SK-N-SH (cell line): ENCODE results near the gene SMIM20. TPM values are rescaled to one million over a fixed set of nuclear protein-coding genes. Genes with fewer than 3 reads are reported as not detected.

Experiments used
- CTCF ChIA-PET: fragments of 300-600, 350-600 bp; formaldehyde crosslinking; extraction: SDS; loops from one replicate; lab custom pipeline; 2021; lab: Yijun Ruan, JAX
- POLR2A ChIA-PET: fragments of 350-600 bp; sonication (Branson Sonifier 250); formaldehyde crosslinking; extraction: SDS; loops from one replicate; lab custom pipeline; 2020; ENCODE audit warnings: antibody characterized with exemption, inconsistent platforms; lab: Yijun Ruan, JAX
- DNase-seq: peaks from one replicate; pipeline ENCODE4 v3.0.0; 2012
- H2AFZ ChIP-seq: fragments of 200-600 bp; sonication (generic); 2 replicates; pipeline ENCODE4 v1.8.1; 2016; ENCODE audit warnings: antibody characterized with exemption, mild to moderate bottlenecking, low read depth
- H3F3A ChIP-seq: fragments of 200-600 bp; sonication (generic); replicated peaks from 2 replicates; pipeline ENCODE3; 2016; ENCODE audit warnings: antibody characterized with exemption, mild to moderate bottlenecking; ENCODE audit not compliant: insufficient read depth
- H3K27ac ChIP-seq, 2 experiments: fragments of 200-500 bp in 1 of 2; fragments of 200-600 bp in 1 of 2; sonication (Bioruptor generic) in 1 of 2; sonication (generic), shearing (Covaris generic) in 1 of 2; 2 replicates each; pipeline versions ENCODE4 v1.5.1 to v1.6.1; 2014 to 2016; ENCODE audit warnings: low read depth in 2 of 2, inconsistent platforms in 1 of 2, low read length in 1 of 2, mild to moderate bottlenecking in 1 of 2, mixed read lengths in 1 of 2
- H3K27me3 ChIP-seq: fragments of 200-600 bp; sonication (generic), shearing (Covaris generic); 2 replicates; pipeline ENCODE4 v1.6.1; 2016; ENCODE audit warnings: mixed run types; ENCODE audit not compliant: insufficient read depth
- H3K36me3 ChIP-seq, 2 experiments: fragments of 200-500 bp in 1 of 2; fragments of 200-600 bp in 1 of 2; sonication (Bioruptor generic) in 1 of 2; sonication (generic) in 1 of 2; replicated peaks in 1 of 2; 2 replicates each; pipeline versions ENCODE3 to v1.5.1; 2014 to 2016; ENCODE audit warnings: low read length in 1 of 2, mild to moderate bottlenecking in 1 of 2; ENCODE audit not compliant: insufficient read depth in 2 of 2, control insufficient read depth in 1 of 2
- H3K4me1 ChIP-seq, 2 experiments: fragments of 200-500 bp in 1 of 2; fragments of 200-600 bp in 1 of 2; sonication (Bioruptor generic) in 1 of 2; sonication (generic), shearing (Covaris generic) in 1 of 2; 2 replicates each; pipeline versions ENCODE4 v1.5.1 to v1.6.1; 2014 to 2016; ENCODE audit warnings: low read depth in 1 of 2, low read length in 1 of 2, mixed run types in 1 of 2; ENCODE audit not compliant: insufficient read depth in 2 of 2, control insufficient read depth in 1 of 2
- H3K4me2 ChIP-seq: fragments of 200-600 bp; sonication (generic), shearing (Covaris generic); 2 replicates; pipeline ENCODE4 v1.6.1; 2017; ENCODE audit warnings: mixed run types
- H3K4me3 ChIP-seq, 2 experiments: fragments of 200-500 bp in 1 of 2; fragments of 200-600 bp in 1 of 2; sonication (Bioruptor generic) in 1 of 2; sonication (generic), shearing (Covaris generic) in 1 of 2; 2 replicates each; pipeline versions ENCODE4 v1.5.1 to v1.8.1; 2014 to 2016; ENCODE audit warnings: low read depth in 2 of 2, inconsistent platforms in 1 of 2, low read length in 1 of 2, mild to moderate bottlenecking in 1 of 2, mixed read lengths in 1 of 2, moderate library complexity in 1 of 2
- H3K79me2 ChIP-seq: fragments of 200-600 bp; sonication (generic); 2 replicates; pipeline ENCODE4 v1.8.1; 2017; ENCODE audit warnings: mild to moderate bottlenecking; ENCODE audit not compliant: insufficient read depth
- H3K9ac ChIP-seq: fragments of 200-600 bp; sonication (generic); 2 replicates; pipeline ENCODE4 v1.6.1; 2017; ENCODE audit warnings: mixed run types
- H3K9me2 ChIP-seq: fragments of 200-600 bp; sonication (generic); 2 replicates; pipeline ENCODE4 v1.6.1; 2017; ENCODE audit warnings: mixed run types
- H3K9me3 ChIP-seq: fragments of 200-600 bp; sonication (generic); 2 replicates; pipeline ENCODE4 v1.6.1; 2017; ENCODE audit warnings: mixed run types, mild to moderate bottlenecking, moderate library complexity
- H4K20me1 ChIP-seq: fragments of 200-600 bp; sonication (generic); 2 replicates; pipeline ENCODE4 v1.6.1; 2017; ENCODE audit warnings: mild to moderate bottlenecking, mixed run types; ENCODE audit not compliant: insufficient read depth
- CHD2 ChIP-seq: fragments of 150-350 bp; IDR thresholded peaks from 2 replicates; pipeline ENCODE4 v1.6.1; 2018; ENCODE audit warnings: low read length; ENCODE audit not compliant: partially characterized antibody
- ELF1 ChIP-seq: IDR thresholded peaks from 2 replicates; pipeline ENCODE4 v1.4.0; 2012
- EP300 ChIP-seq, 2 experiments: IDR thresholded peaks; 2 replicates each; pipeline versions ENCODE4 v1.4.0 to v1.6.1; 2012; ENCODE audit warnings: borderline replicate concordance in 1 of 2, low read depth in 1 of 2, low read length in 1 of 2
- FOXJ3 ChIP-seq: sonication (generic); formaldehyde crosslinking; IDR thresholded peaks from 2 replicates; pipeline ENCODE4 v1.5.1; 2020; ENCODE audit warnings: mild to moderate bottlenecking, missing genetic modification reagents
- FOXM1 ChIP-seq: IDR thresholded peaks from 2 replicates; pipeline ENCODE4 v1.4.0; 2012; ENCODE audit warnings: low read depth, mild to moderate bottlenecking
- GATA2 ChIP-seq: sonication (generic); formaldehyde crosslinking; IDR thresholded peaks from 2 replicates; pipeline ENCODE4 v1.5.0; 2020; ENCODE audit warnings: mild to moderate bottlenecking, missing genetic modification reagents
- JUND ChIP-seq: IDR thresholded peaks from 2 replicates; pipeline ENCODE4 v1.4.0; 2012
- MEF2A ChIP-seq: IDR thresholded peaks from 2 replicates; pipeline ENCODE4 v1.4.0; 2012; ENCODE audit warnings: low read depth, borderline replicate concordance
- MXI1 ChIP-seq: IDR thresholded peaks from 2 replicates; pipeline ENCODE4 v1.6.1; 2012; ENCODE audit warnings: mild to moderate bottlenecking, low read depth, low read length, improper control_type of control experiment
- NRF1 ChIP-seq: IDR thresholded peaks from 2 replicates; pipeline ENCODE4 v1.6.1; 2012; ENCODE audit warnings: low read depth, mild to moderate bottlenecking, low read length
- PBX3 ChIP-seq: IDR thresholded peaks from 2 replicates; pipeline ENCODE4; 2012
- POLR2AphosphoS5 ChIP-seq: IDR thresholded peaks from 2 replicates; pipeline ENCODE4 v1.6.1; 2012; ENCODE audit warnings: low read depth, low read length
- RAD21 ChIP-seq: IDR thresholded peaks from 2 replicates; pipeline ENCODE4 v1.6.1; 2012; ENCODE audit warnings: mild to moderate bottlenecking, low read length
- RCOR1 ChIP-seq: fragments of 150-350 bp; IDR thresholded peaks from 2 replicates; pipeline ENCODE4 v1.6.1; 2017; ENCODE audit warnings: antibody characterized with exemption, low read length
- REST ChIP-seq: IDR thresholded peaks from 2 replicates; pipeline ENCODE4 v1.6.1; 2012; ENCODE audit warnings: mild to moderate bottlenecking, low read depth, low read length, moderate library complexity
- SMC3 ChIP-seq: IDR thresholded peaks from 2 replicates; pipeline ENCODE4 v1.6.1; 2012; ENCODE audit warnings: low read depth, low read length, improper control_type of control experiment
- TCF12 ChIP-seq: IDR thresholded peaks from 2 replicates; pipeline ENCODE4 v1.4.0; 2012
- TEAD4 ChIP-seq: IDR thresholded peaks from 2 replicates; pipeline ENCODE4 v1.4.0; 2012; ENCODE audit warnings: mild to moderate bottlenecking, borderline replicate concordance; ENCODE audit not compliant: insufficient read depth
- YY1 ChIP-seq: IDR thresholded peaks from 2 replicates; pipeline ENCODE4 v1.4.0; 2012; ENCODE audit warnings: low read depth, mild to moderate bottlenecking
- WGBS: methylation state at CpG from one replicate; pipeline ENCODE4 v1.1.6; 2017; ENCODE audit warnings: low lambda C conversion rate; 5-methylcytosine and 5-hydroxymethylcytosine counted together
- polyA plus RNA-seq, 3 experiments: library from polyadenylated mRNA; depleted of rRNA; stranded (reverse); fragments of >200 nt; gene quantifications; 2 replicates each; pipeline ENCODE4 v1.2.3, GENCODE V29; 2012
- TF ChIP-seq, protein P1 (sequence below): fragments of 150-350 bp; IDR thresholded peaks from 2 replicates; pipeline ENCODE4 v1.6.1; 2017; ENCODE audit warnings: antibody characterized with exemption, low read length, low read depth, borderline replicate concordance
- TF ChIP-seq, protein P2 (sequence below): IDR thresholded peaks from 2 replicates; pipeline ENCODE4 v1.4.0; 2012; ENCODE audit warnings: low read depth

Gene SMIM20
- polyA plus RNA-seq, 1 of the 3 experiments (the other 2 are of a cell fraction), result 39.4 TPM

DNA sequence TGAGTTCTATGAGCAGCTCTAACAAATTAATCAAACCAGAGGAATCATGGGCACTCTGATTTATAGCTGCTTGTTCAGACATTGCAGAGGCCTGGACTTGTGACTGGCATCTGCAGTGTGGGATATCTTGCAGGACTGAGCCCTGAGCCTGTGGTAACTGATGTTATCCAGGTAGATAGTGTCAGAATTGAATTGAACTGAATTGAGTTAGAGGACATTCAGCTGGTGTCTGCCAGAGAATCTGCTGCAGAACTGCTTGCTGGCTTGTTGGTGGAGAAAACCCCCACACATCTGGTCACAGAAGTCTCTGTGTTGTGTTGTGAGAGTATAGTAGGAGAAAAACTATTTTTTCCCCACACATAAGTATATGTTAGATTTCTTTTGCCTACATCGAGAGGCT is 42.2 kb downstream of the SMIM20 start:
- H3K27ac ChIP-seq, result peak overlapping the region in 1 of 2 experiments; percentile 72; a peak in 2 of 4 replicates
- no peak overlapping the region for H3K4me2 ChIP-seq
- H3K27me3 ChIP-seq, result no peaks in the 10 kb centered on the region; the same call in 1 of the 2 replicates
- H3K4me3 ChIP-seq, result no peak overlapping the region
- no peaks in the 10 kb centered on the region for H4K20me1 ChIP-seq
- no peaks in the 10 kb centered on the region for H3K79me2 ChIP-seq
- H3K9me3 ChIP-seq, result no peaks in the 10 kb centered on the region
- H3K9ac ChIP-seq, result no peak overlapping the region
- H3F3A ChIP-seq, result no peaks in the 10 kb centered on the region
- WGBS, result 6% methylated on average over 1 of the region's 1 CpG
- peaks cover 0 to 20% of the 10 kb centered on the region in 2 experiments; a peak in 2 of 4 replicates for H3K4me1 ChIP-seq
- DNase-seq, result peak; percentile 84
- POLR2A ChIA-PET, result interaction anchor here (0.6 kb wide), 2 partner anchors 130 to 930 kb away, joined by 3 read pairs; no protein-coding TSS in a partner anchor
- TF ChIP-seq CHD2 (peak; percentile 92), MXI1 (peak; percentile 17; the same call in 1 of the 2 replicates), TCF12 (peak; percentile 75), EP300 (IDR thresholded peaks at IDR 0.05; ENCODE audit: borderline replicate concordance in 1 of 2, low read depth in 1 of 2, low read length in 1 of 2) (peak in 1 of 2 experiments; percentile 98; a peak in 2 of 4 replicates), PBX3 (no peak), ELF1 (no peak), GATA2 (peak; percentile 99), SMC3 (no peak), FOXM1 (no peak), NRF1 (no peak), RAD21 (no peak; the same call in 1 of the 2 replicates), RCOR1 (peak; percentile 100), REST (no peak), JUND (no peak), YY1 (no peak), FOXJ3 (peak; percentile 97), POLR2AphosphoS5 (peak; percentile 51), TEAD4 (0 out of 2 replicates have a peak, but pooled peaks have one; percentile 31), MEF2A (no peak)
- TF ChIP-seq, protein P1, sequence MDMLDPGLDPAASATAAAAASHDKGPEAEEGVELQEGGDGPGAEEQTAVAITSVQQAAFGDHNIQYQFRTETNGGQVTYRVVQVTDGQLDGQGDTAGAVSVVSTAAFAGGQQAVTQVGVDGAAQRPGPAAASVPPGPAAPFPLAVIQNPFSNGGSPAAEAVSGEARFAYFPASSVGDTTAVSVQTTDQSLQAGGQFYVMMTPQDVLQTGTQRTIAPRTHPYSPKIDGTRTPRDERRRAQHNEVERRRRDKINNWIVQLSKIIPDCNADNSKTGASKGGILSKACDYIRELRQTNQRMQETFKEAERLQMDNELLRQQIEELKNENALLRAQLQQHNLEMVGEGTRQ, result no peak
- TF ChIP-seq, protein P2, sequence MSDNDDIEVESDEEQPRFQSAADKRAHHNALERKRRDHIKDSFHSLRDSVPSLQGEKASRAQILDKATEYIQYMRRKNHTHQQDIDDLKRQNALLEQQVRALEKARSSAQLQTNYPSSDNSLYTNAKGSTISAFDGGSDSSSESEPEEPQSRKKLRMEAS, result no peak
- CTCF ChIA-PET, result interaction anchor here (1.1 to 1.5 kb wide), 3 partner anchors 15 to 126 kb away, joined by 3 to 9 read pairs (median 5); no protein-coding TSS in a partner anchor
- H2AFZ ChIP-seq, result no peak overlapping the region
- H3K36me3 ChIP-seq, result no peaks in the 10 kb centered on the region
- H3K9me2 ChIP-seq, result no peaks in the 10 kb centered on the region
